ENCODE data around the gene FGD5.

FGD5 gene

GRCh38 chr3:14935592-14936345 is 117.0 kb downstream of the FGD5 start:
- no peak for DNase-seq

- DNase-seq = peak; percentile 12 to 28
These were observed 120.2 kb downstream of the FGD5 start for GRCh38 chr3:14938954-14939353.

- DNase-seq = no peak
These were observed 123.1 kb downstream of the FGD5 start for GRCh38 chr3:14941871-14942270.

- DNase-seq = no peak
These were observed 124.3 kb downstream of the FGD5 start for GRCh38 chr3:14943042-14943441.

- DNase-seq = peak; percentile 43 to 45
These were observed 127.5 kb downstream of the FGD5 start for GRCh38 chr3:14946236-14946635.

- peak in 1 of 2 donors; percentile 10 for DNase-seq
These were observed 128.0 kb downstream of the FGD5 start for GRCh38 chr3:14946739-14947099.

GRCh38 chr3:14947100-14947885 is 128.5 kb downstream of the FGD5 start, which contains the start of gene NR2C2:
Gene NR2C2, plus strand, starts transcription at chr3:14947583. Its CDS starts 56,332 bp downstream, at chr3:15003915.
- peak; percentile 84 to 88 for DNase-seq

GRCh38 chr3:14947886-14948608 is 129.3 kb downstream of the FGD5 start:
- DNase-seq = peak; percentile 93 to 98

GRCh38 chr3:14948609-14949038 is 129.9 kb downstream of the FGD5 start:
- DNase-seq = no peak

- no peak for DNase-seq
These were observed 130.4 kb downstream of the FGD5 start for GRCh38 chr3:14949126-14949525.

GRCh38 chr3:14950274-14950673 is 131.5 kb downstream of the FGD5 start:
- DNase-seq = no peak

GRCh38 chr3:14957153-14957552 is 138.4 kb downstream of the FGD5 start:
- no peak for DNase-seq

GRCh38 chr3:14957925-14958324 is 139.2 kb downstream of the FGD5 start:
- DNase-seq = no peak

- DNase-seq = no peak
These were observed 140.7 kb downstream of the FGD5 start for GRCh38 chr3:14959359-14959943.

GRCh38 chr3:14962762-14963161 is 144.0 kb downstream of the FGD5 start:
- DNase-seq = no peak

GRCh38 chr3:14967285-14967684 is 148.5 kb downstream of the FGD5 start:
- DNase-seq = no peak

- no peak for DNase-seq
These were observed 150.9 kb downstream of the FGD5 start for GRCh38 chr3:14969671-14970070.

GRCh38 chr3:14976317-14976716 is 157.6 kb downstream of the FGD5 start:
- no peak for DNase-seq

GRCh38 chr3:14980689-14981088 is 161.9 kb downstream of the FGD5 start:
- peak; percentile 17 to 20 for DNase-seq

Measured in inflammatory macrophage treated with lipopolysaccharide for 1 hour (primary cell).